H54 (cell line): ENCODE measurements around the gene NFKBIA.
"Not testable (repeated sequence)": the region's sequence is repeated elsewhere in the genome, so short reads cannot be mapped to it uniquely, and the experiment has no call there.

Experiments
- DNase-seq: peaks from one replicate; pipeline ENCODE4 v3.0.0; 2011; ENCODE audit warnings: low spot score, mixed read lengths; ENCODE audit not compliant: insufficient read length
- FAIRE-seq: peaks from 3 replicates; lab custom pipeline; 2011; peaks lifted over from hg19 to GRCh38; lab: Jason Lieb, UNC
- POLR2A ChIP-seq: IDR thresholded peaks from 2 replicates; pipeline ENCODE4 v1.6.1; 2011; ENCODE audit warnings: low read depth, mild to moderate bottlenecking, low read length

The NFKBIA gene

DNA sequence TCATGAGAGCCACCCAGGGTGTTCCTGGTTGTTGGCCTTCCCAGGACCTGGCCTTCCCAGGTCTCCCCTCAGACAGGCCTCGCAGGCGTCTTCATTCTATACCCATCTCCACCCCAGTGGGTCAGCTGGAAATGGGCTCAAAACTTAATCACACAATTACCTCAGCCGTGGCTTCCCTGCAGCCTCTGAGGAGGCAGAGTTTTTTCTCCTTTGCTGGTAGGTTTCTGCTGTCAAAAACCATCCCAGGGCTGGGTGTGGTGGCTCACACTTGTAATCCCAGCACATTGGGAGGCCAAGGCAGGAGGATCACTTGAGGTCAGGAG lies 13.2 kb downstream of the NFKBIA start:
- FAIRE-seq (no peak), DNase-seq (no peak)
- TF ChIP-seq POLR2A, result no peak

DNA sequence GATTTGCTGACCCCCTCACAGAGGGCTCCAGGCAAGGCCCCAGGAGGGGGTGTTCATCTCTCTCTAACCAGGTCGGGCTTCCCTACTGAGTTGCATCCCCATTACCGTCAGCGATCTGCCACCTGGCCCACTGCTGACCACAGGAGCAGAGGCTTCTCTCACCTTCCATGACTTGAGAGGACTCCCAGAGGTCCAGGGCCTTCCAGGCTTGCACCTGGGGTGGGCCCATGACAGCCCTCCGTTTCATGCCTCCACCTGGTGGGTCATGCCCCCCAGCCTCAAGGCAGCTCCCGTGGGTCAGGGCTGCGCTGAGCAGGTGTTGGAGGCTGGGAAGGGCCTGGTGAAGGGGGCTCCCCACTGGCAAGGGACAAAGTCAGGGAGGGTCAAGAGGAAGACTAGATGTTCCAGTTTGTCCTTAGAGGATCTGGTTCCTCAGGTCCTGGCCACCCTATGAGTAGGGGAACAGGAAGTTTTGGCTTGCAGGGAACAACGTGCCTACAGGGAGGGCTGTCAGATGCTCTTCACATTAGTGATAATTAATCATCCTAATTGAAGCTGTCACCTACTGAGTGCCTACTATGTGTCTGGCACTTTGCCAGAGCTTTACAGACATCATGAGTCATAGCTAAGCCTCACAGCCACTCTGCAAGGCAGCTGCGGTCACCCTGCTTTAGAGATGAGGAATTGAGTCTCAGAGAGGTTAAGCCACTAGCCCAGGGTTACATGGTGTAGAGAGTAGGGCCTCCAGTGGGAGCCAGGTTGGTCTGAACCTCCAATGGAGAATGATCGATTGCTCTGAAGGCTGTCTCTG lies 13.8 kb downstream of the NFKBIA start:
- DNase-seq, result no peak
- no peak for TF ChIP-seq POLR2A
- no peak for FAIRE-seq

DNA sequence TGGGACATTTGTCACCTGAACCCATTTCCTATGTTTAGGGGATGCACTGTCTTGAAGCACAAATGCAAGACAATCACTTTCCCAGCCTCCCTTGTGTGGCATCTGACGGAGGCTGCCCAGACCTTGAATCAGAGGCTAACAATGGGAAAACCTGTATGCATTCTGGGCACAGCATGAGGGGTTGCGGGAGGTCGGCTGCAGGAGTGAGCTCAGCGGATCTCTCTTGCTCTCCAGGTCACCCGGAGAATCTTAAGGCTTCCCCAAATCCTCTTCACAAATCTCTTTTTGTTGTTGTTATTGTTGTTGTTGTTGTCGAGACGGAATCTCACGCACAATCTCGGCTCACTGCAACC lies 15.3 kb downstream of the NFKBIA start:
- TF ChIP-seq POLR2A, result no peak
- FAIRE-seq, result no peak
- DNase-seq, result no peak

DNA sequence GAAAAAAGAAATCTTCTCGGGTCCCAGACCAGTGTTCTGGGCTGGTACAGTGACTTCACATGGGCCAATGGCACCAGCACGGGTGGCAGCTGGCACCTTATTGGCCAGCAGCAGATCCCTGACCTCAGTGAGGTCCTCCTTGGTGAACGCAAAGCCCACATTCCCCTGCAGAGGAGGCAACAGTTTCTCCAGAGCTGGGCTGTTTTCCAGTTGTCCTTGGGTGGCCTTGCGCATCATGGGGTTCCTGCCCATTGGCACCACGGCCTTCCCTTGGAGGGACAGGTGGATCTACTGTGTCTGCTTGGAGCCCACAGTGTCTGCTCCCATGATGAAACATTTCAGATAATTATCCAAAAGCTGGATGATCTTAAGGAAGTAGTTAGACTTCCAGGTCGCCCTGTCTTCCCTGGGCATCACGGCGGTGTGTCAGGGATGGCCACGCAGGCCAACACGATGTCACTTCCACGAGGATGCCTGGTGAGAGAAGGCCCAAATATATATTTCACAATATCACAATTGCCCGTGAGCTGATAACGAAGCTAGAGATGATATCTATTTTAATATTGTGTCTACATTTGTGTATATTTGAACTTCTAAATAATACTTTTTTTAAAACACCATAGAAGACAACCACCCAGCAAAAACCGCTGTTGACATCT lies 15.8 kb downstream of the NFKBIA start:
- no peak for FAIRE-seq
- no peak for TF ChIP-seq POLR2A
- DNase-seq, result no peak

DNA sequence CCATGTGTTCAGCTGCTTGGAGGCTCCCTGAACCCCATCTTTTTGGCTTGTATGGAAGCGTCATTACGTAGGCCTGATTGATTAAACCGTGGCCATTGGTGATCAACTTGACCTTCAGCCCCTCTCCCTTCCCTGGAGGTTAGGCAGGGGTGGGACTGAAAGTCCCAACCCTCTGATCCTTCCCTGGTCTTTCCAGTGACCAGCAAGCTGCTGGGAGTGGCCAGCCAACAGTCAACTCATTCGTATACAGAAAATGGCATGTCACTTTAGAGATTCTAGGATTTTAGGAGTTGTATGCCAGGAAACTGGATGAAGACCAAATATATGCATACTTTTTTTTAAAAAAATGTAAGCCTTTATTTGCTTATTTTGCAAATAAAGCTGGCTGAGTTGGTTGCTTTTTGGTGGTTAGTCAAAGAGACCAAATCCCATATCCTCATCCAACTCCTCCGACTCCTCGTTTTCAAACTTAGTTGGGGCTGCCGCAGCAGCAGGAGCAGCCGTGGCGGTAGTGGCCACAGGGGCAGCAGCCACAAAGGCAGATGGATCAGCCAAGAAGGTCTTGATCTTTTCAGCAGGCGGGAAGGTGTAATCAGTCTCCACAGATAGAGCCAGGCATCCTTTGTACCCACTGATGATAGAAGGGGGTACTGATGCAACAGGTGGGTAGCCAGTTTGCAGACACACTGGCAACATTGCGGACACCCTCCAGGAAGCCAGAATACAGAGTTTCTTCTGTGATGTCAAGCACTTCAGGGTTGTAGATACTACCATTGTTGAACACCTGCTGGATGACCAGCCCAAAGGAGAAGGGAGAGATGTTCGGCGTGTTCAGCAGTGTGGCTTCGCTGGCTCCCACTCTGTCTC lies 16.6 kb downstream of the NFKBIA start:
- no peak for FAIRE-seq
- TF ChIP-seq POLR2A, result no peak
- DNase-seq, result no peak

DNA sequence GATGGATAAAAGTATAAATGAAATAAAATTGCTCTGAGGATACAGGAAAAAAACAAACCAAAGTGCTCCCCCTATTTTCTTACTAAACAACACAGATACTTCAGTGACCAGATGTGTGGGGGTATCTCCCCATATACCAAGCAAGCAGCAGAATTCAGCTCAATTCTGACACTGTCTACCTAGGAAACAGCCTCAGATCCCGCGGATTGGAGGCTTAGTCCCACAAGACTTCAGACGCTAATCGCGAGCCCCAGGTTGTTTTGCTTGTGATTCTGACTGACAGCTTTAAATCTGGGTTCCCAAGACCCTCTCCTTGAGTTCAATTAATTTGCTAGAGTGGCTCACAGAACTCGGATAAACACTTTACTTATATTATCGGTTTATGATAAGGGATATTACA lies 17.3 kb downstream of the NFKBIA start:
- DNase-seq, result no peak
- no peak for FAIRE-seq
- TF ChIP-seq POLR2A, result no peak

DNA sequence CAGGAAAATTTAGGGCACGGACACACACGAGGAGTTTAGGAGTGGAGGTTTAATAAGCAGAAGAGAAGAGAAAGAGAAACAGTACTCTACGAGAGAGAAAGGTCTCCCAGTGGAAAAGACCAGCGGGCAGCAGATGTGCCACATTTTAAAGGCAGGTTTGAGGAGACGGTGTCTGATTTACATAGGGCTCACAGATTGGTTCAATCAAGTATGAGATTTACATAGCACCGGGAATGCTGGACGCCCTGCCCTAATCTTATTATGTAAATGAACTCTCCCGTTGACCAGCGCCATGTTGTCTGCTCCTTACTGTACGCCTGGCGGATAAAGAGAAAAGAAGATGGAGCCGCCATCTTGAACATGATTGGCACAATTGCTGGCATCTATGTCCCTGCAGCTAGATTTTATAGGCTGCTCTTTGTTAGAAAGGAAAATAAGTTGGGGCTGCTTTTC lies 17.9 kb downstream of the NFKBIA start:
- no peak for TF ChIP-seq POLR2A
- FAIRE-seq (no peak), DNase-seq (no peak)

DNA sequence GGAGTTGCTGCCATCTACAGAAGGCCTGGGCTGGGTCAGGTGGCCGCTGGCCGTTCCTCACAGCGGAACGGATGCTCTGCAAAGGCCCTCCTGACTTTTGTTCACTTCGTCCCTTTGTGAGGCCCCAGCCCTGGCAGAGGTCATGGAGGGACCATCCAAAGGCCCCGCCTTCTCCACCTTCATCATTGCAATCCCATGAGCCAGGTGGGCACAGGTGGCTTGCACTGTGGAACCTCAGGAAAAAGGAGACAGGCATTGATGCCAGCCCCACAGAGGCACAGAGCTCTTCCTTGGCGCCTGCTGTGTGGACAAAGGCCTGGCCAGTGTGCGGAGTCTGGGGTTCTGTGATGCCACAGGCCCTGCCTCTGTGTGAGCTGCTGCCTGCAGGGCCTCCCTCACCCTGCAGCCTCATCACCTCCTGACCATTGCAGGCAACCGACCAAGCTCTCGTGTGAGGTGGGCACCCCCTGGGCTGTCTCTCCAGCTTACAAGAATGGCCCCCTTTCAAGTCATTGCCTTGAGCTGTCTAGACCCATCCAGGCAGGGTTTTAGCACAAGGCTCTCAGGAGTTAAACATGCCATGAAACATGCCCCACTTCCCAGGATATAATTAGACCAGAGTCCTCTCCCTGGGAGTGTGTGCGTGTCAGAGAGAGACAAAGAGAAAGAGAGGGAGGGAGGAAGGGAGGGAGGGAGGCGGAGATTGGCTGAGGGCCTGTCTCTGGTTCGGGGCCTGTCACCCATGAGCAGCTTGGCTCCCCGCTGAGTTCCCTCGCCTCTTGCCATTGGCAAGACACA lies 19.3 kb downstream of the NFKBIA start:
- TF ChIP-seq POLR2A, result no peak
- DNase-seq, result peak; percentile 45
- FAIRE-seq, result peak; percentile 65

DNA sequence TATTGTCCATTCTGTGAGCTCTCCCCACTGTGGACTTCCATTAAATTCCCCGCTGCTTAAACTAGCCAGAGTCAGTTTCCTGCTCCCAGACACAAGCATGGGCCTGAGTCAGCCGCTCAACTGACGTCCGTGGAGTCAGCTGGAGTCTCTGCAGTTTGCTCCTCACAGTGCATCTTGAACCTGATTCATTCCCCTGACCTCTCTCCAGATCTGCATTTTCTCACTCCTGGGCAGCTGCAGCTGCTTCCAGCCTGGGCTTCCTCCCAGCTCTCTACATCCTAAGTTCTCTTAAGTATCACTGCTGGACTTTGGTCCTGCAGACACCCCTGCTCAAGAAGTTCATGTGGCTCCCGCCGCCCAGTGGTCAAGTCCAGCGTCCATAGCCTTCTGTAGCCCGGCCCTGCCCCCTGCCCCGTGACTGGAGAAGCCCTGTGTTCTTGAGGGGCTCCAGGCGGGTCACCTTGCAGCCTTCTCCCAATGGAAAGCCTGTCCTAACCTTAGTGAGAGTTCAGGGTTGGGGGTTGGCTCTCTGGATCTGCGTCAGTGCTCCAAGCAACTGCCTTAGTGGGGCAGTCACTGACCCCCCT lies 20.0 kb downstream of the NFKBIA start:
- peak; percentile 66 for DNase-seq
- TF ChIP-seq POLR2A, result no peak
- FAIRE-seq, result peak; percentile 53

DNA sequence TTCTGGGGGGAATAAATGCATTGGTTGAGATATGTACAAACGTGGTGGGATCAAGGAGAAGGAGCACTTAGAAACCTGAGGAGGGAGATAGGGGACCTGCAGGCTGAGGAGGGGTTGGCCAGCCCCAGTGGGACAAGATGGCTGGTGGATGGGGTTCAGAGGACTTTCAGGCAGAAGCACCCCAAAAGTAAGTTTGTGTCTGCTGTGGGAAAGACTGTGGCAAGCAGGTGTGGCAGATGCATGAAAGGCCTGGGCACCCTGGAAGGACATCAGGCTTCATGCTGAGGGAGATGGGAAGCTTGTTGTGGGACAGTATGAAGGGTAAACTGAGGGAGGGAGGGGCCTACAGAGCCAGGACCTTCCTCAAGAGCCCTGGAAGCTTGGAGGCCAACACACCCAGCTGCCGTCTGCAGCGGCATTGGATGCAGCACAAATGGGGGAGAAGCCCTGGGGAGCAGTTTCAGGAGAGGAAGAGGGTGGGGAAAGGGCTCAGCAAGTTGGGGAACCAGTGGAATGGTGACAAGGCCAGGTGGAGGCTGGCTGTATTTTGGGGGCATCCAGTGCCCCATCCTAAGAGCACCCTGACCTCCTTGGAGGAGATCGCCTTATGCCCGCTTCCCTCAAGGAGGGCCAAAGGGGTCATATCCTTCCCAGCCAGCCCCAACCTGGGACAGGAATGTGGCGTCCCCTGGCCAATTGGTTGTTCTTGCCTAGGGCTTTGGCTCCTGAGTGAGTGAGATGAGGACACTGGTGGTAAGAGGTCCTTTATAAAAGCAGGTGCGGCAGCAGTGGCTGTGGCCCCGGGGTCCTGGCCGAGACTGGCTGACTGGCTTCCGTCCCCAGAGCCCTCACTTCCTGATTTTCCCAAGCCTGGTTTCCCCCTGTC lies 20.7 kb downstream of the NFKBIA start:
- no peak for TF ChIP-seq POLR2A
- no peak for FAIRE-seq
- no peak for DNase-seq

DNA sequence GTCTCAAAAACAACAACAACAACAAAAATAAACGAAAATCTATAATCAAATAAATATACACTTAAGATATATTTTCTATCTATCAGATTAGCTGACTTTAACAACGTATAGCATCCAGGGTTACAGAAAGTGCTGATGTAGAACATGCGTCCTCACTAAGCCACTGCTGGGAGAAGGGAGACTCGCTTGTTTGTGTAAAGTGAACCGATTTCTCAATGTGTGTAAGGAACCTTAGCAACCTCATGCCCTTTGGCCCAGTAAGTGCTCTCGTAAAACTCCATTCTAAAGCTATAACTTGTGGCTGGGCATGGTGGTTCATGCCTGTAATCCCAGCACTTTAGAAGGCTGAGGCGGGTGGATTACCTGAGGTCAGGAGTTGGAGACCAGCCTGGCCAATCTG lies 23.8 kb downstream of the NFKBIA start:
- DNase-seq (no peak), FAIRE-seq (no peak)
- no peak for TF ChIP-seq POLR2A

DNA sequence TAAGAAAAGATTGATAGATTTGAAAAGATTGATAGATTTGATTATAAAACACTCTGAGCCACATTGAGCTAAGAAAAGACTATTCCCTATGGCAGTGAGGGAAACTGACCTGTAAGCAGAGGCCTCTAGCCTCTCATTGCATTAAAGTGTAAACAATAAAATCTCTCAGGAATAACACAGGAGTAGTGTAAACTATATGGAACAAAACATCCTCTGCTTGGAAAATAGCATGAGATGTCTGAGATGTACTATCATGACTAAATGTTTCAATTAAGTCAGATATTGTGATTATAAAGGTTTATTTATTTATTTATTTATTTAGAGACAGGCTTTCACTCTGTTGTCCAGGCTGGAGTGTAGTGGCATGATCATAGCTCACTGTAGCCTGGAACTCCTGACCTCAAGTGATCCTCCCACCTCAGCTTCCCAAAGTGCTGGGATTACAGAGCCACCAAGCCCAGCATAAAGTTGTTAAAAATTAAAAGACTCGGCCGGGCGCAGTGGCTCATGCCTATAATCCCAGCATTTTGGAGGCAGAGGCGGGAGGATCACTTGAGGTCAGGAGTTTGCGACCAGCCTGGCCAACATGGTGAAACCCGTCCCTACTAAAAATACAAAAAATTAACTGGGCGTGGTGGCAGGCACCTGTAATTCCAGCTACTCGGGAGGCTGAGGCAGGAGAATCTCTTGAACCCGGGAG lies 25.2 kb downstream of the NFKBIA start:
- not testable (repeated sequence) for FAIRE-seq, DNase-seq
